ENCODE data around the gene BRI3. TPM values are rescaled to one million over a fixed set of nuclear protein-coding genes. Genes with fewer than 3 reads are reported as not detected.

The BRI3 gene
- total RNA-seq, 2 experiments from 2014 or later = 44.9 to 47.6 TPM

DNA sequence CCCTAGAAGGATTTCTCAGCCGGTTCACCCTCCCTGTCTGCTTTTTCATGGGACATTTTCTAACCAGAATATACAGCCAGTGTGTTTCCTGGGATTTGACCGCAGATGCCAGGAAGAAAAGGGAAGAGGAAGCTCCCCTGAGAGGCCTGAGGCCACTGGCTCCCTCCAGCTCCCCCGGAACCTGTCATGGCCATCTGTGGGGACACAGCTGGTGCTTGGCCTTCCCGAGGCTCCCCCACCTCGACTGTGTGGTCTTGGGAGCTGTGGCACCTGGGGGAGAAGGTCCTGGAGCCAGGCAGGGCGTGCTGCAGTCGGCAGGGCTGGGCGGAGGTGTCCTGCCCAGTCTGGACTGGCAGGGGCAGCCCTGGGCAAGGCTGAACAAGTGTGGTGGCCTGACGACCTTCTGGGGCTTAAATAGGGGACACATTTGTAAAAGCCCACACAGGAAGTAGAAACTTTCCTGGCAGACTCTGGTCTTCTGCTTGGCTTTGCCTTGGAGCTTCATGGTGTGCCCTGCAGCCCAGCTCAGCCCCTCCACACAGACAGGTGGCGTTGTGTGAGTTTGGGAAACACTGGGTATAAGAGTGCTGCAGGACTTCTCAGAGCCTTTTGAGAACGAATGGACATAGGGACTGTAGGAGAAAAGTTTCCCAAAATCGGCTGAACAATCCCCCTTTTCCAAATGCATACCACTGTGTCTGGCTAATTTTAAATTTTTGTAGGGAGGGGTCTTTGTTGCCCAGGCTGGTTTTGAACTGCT is 6.8 kb downstream of the BRI3 start:
- TF ChIP-seq, protein P1, sequence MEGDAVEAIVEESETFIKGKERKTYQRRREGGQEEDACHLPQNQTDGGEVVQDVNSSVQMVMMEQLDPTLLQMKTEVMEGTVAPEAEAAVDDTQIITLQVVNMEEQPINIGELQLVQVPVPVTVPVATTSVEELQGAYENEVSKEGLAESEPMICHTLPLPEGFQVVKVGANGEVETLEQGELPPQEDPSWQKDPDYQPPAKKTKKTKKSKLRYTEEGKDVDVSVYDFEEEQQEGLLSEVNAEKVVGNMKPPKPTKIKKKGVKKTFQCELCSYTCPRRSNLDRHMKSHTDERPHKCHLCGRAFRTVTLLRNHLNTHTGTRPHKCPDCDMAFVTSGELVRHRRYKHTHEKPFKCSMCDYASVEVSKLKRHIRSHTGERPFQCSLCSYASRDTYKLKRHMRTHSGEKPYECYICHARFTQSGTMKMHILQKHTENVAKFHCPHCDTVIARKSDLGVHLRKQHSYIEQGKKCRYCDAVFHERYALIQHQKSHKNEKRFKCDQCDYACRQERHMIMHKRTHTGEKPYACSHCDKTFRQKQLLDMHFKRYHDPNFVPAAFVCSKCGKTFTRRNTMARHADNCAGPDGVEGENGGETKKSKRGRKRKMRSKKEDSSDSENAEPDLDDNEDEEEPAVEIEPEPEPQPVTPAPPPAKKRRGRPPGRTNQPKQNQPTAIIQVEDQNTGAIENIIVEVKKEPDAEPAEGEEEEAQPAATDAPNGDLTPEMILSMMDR (IDR thresholded peaks at IDR 0.05) = no peak
- Mint-ChIP-seq H3K27me3 (no peaks in the 10 kb centered on the region), H3K4me1 (ENCODE audit: low read depth) (peaks cover 22% of the 10 kb centered on the region), H3K27ac (no peak overlapping the region), H3K9me3 (no peaks in the 10 kb centered on the region), H3K36me3 (ENCODE audit: low read depth) (peaks cover 2% of the 10 kb centered on the region), H3K4me3 (no peak overlapping the region)
- intact Hi-C loops (cut with micrococcal nuclease) = no loop called here
- DNase-seq = no peak
- no peak for ATAC-seq
- ChIA-PET CTCF (no interaction called here), POLR2A (no interaction called here)

GRCh38 chr7:98289333-98289875 is 7.9 kb downstream of the BRI3 start:
- ChIA-PET POLR2A (no interaction called here), CTCF (interaction anchor here (1.3 kb wide), 1 partner anchor 9 kb away, joined by 4 read pairs; no protein-coding TSS in a partner anchor)
- H3K4me1 Mint-ChIP-seq (ENCODE audit: low read depth) = peaks cover 11% of the 10 kb centered on the region
- no peaks in the 10 kb centered on the region for H3K9me3 Mint-ChIP-seq
- peaks cover 2% of the 10 kb centered on the region for H3K36me3 Mint-ChIP-seq (ENCODE audit: low read depth)
- H3K27me3 Mint-ChIP-seq = no peaks in the 10 kb centered on the region
- H3K27ac Mint-ChIP-seq = no peak overlapping the region
- ATAC-seq (no peak), DNase-seq (no peak)
- TF ChIP-seq, protein P1 (IDR thresholded peaks at IDR 0.05) = no peak
- H3K4me3 Mint-ChIP-seq = no peak overlapping the region
- intact Hi-C loops (cut with micrococcal nuclease) = no loop called here

DNA sequence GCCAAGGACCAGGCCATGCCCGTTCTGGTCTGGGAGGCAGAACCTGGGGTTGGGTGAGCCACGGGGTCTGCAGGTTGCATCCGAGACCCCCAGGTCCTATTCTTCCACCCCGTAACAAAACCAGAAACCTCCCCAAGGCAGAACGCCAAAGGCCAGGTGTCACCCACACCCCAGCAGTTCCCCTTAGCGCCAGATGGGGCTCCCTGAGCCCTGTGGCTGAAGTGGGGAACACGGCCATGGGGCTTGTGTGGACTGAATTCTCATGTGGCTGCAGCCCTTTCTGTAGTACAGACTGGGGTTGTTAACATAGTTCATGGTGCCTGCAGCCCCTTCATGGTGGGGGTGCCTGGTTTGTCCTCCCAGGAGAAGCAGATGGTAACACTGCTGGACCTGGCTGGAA is 10.2 kb downstream of the BRI3 start:
- ChIA-PET CTCF (no interaction called here), POLR2A (no interaction called here)
- intact Hi-C loops (cut with micrococcal nuclease) = no loop called here
- Mint-ChIP-seq H3K36me3 (ENCODE audit: low read depth) (peaks cover 2% of the 10 kb centered on the region), H3K4me3 (no peak overlapping the region), H3K27ac (no peak overlapping the region), H3K27me3 (no peaks in the 10 kb centered on the region), H3K9me3 (no peaks in the 10 kb centered on the region), H3K4me1 (ENCODE audit: low read depth) (peaks cover 1% of the 10 kb centered on the region)
- DNase-seq (no peak), ATAC-seq (no peak)
- TF ChIP-seq, protein P1 (IDR thresholded peaks at IDR 0.05) = no peak

- no peaks in the 10 kb centered on the region for H3K9me3 Mint-ChIP-seq
- intact Hi-C loops (cut with micrococcal nuclease) = no loop called here
- CTCF ChIA-PET = no interaction called here
Observed at GRCh38 chr7:98293265-98293664, 11.8 kb downstream of the BRI3 start.

GRCh38 chr7:98293746-98294145 is 12.3 kb downstream of the BRI3 start:
- CTCF ChIA-PET = interaction anchor here (0.7 to 1.1 kb wide), 2 partner anchors 43 to 109 kb away, joined by 3 read pairs; no protein-coding TSS in a partner anchor
- Mint-ChIP-seq H3K27ac (no peak overlapping the region), H3K27me3 (no peaks in the 10 kb centered on the region), H3K4me3 (no peak overlapping the region), H3K9me3 (no peaks in the 10 kb centered on the region), H3K36me3 (ENCODE audit: low read depth) (peaks cover 2% of the 10 kb centered on the region), H3K4me1 (ENCODE audit: low read depth) (no peaks in the 10 kb centered on the region)
- no peak for DNase-seq
- POLR2A ChIA-PET = no interaction called here
- TF ChIP-seq, protein P1 (IDR thresholded peaks at IDR 0.05) = no peak
- no peak for ATAC-seq
- intact Hi-C loops (cut with micrococcal nuclease) = no loop called here

More at GRCh38 chr7:98293265-98293664, 11.8 kb downstream of the BRI3 start:
- TF ChIP-seq, protein P1 (IDR thresholded peaks at IDR 0.05) = no peak
- peaks cover 1% of the 10 kb centered on the region for H3K4me1 Mint-ChIP-seq (ENCODE audit: low read depth)
- ATAC-seq = no peak
- H3K36me3 Mint-ChIP-seq (ENCODE audit: low read depth) = peaks cover 2% of the 10 kb centered on the region
- no peak overlapping the region for H3K27ac Mint-ChIP-seq
- H3K27me3 Mint-ChIP-seq = no peaks in the 10 kb centered on the region
- POLR2A ChIA-PET = no interaction called here
- DNase-seq = no peak
- no peak overlapping the region for H3K4me3 Mint-ChIP-seq

All from activated CD8-positive, alpha-beta T cell treated with anti-CD3 and anti-CD28 coated beads for 36 hours (primary cell).